GM21515 (cell line): ENCODE measurements around the gene IRF3.
"Not testable (repeated sequence)": the region's sequence is repeated elsewhere in the genome, so short reads cannot be mapped to it uniquely, and the experiment has no call there.

Experiments used
- ATAC-seq: cut with Tn5 transposase; IDR thresholded peaks from one replicate; pipeline ENCODE4 v1.9.1; 2021; ENCODE audit not compliant: unreplicated experiment

Gene IRF3

DNA sequence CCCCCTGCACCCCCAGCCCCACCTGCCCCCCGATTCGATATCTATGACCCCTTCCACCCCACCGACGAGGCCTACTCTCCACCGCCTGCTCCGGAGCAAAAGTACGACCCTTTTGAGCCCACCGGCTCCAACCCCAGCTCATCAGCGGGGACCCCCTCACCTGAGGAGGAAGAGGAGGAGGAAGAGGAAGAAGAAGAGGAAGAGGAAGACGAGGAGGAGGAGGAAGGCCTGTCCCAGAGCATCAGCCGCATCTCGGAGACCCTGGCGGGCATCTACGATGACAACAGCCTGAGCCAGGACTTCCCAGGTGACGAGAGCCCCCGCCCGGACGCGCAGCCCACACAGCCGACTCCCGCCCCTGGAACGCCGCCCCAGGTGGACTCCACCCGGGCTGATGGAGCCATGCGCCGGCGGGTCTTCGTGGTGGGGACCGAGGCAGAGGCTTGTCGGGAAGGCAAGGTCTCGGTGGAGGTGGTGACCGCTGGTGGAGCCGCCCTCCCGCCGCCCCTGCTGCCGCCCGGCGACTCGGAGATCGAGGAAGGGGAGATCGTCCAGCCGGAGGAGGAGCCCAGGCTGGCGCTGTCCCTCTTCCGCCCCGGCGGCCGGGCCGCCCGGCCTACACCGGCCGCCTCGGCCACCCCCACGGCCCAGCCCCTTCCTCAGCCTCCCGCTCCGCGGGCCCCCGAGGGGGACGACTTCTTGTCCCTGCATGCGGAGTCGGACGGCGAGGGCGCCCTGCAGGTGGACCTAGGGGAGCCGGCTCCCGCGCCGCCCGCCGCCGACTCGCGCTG, 14.4 kb downstream of the IRF3 start:
- no peak for ATAC-seq

DNA sequence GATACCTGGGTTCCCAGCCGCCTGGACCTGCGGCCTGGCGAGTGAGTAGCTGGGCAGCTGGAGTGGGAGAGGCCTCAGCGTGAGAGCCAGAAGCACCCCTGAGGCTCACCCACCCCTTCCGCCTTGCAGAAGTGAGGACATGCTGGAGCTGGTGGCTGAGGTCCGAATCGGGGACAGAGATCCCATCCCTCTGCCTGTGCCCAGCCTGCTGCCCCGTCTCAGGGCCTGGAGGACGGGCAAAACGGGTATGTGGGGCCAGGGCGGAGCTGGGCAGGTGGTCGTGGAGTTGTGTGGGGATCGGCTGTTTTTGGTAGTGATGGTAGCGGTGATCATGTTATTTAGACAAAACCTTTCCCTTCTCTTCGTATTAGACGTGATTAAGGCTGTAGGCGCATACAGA, 19.1 kb downstream of the IRF3 start:
- ATAC-seq, result no peak

DNA sequence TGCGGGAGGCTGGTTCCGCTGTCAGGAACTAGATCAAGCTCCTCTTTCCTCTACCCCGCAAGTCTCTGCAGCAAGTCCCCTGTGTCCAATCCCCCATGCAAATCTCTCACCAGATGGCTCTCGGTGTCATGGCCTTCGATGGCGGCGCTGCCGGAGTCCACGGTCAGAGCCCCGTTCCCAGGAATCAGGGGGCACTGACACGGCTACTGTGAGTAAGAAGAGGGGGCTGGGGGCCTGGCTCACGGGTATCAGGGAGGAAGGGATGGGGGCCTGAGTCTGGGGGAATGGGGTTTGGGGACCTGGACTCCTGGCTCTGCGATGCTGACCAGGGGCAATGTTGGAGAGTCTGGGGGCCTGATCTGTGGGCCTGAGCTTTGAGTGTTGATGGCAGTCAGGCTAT, 19.7 kb downstream of the IRF3 start:
- no peak for ATAC-seq

- ATAC-seq, result no peak
Measured at GRCh38 chr19:49645592-49645991, 20.1 kb downstream of the IRF3 start.

GRCh38 chr19:49643466-49643865, 22.2 kb downstream of the IRF3 start:
- ATAC-seq, result no peak

DNA sequence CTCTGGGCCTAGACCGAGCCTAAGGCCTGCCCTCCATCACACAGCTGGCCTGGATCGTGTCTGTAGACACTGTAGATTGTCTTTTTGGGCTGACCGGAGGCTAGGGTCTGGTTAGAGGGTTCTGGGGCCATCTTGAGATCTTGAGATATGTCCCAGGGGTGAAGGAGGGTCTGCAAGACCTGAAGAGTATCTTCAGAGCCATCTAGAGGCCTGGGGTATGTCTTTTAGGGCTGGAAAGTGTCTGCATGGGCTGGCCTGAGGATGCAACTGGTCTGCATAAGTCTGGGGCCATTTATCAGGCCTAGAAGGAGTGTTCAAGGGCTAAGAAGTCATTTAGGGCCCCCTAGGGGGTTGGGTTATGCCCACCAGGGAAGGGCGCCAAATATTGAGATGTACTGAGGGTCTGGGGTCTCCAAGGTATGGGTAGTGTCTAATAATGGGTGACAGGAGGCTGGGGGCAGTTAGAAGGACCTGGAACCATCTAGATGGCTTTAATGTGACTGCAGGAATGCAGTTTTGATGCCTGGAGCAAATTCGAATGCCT, 23.1 kb downstream of the IRF3 start:
- ATAC-seq, result no peak

- ATAC-seq, result peak; percentile 50
Measured at GRCh38 chr19:49641688-49642491, 23.8 kb downstream of the IRF3 start, which contains the start of gene SCAF1. Gene SCAF1, plus strand, starts transcription at chr19:49642209. Its CDS starts 2,818 bp downstream, at chr19:49645027.

- peak; percentile 53 for ATAC-seq
Measured at GRCh38 chr19:49640113-49640898, 25.4 kb downstream of the IRF3 start, which contains the start of gene RRAS. Gene RRAS, minus strand, starts transcription at chr19:49640143. Its CDS starts 45 bp downstream, at chr19:49640098.

GRCh38 chr19:49639401-49640112, 26.1 kb downstream of the IRF3 start:
- no peak for ATAC-seq

GRCh38 chr19:49637821-49638738, 27.6 kb downstream of the IRF3 start:
- no peak for ATAC-seq

DNA sequence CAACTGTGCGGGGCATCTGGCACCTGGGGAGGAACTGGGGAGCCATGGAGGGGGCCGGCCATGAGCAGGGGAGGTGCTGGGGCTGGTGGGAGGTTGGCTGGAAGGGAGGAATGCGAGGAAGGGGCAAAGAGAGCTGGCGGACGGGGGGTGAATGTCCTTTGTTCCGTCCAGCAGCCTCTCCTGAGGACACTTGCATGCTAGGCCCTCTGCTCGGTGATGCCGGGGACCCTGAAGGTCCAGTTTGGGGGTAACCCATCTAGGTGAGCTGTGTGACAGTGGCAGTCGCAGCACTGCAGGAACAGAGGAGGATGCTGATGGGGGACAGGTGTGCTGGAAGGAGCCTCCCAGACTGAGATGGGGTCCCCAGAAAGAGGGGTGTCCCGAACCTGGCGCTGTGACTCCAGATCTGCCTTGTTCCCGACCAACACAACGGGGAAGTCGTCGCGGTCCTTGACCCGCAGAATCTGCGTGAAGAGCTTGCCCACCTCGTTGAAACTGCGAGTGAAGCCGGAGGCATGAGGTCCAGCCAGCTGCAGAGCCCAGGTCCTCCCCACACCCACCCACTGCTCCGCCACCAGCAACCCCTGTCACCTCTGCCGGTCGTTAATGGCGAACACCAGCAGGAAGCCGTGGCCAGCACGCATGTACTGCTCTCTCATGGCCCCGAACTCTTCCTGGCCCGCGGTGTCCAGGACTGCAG, 29.3 kb downstream of the IRF3 start:
- ATAC-seq, result no peak

- no peak for ATAC-seq
Measured at GRCh38 chr19:49635530-49636232, 30.0 kb downstream of the IRF3 start.

- not testable (repeated sequence) for ATAC-seq
Measured at GRCh38 chr19:49633273-49633672, 32.4 kb downstream of the IRF3 start.

GRCh38 chr19:49632576-49632975, 33.1 kb downstream of the IRF3 start:
- ATAC-seq, result no peak

DNA sequence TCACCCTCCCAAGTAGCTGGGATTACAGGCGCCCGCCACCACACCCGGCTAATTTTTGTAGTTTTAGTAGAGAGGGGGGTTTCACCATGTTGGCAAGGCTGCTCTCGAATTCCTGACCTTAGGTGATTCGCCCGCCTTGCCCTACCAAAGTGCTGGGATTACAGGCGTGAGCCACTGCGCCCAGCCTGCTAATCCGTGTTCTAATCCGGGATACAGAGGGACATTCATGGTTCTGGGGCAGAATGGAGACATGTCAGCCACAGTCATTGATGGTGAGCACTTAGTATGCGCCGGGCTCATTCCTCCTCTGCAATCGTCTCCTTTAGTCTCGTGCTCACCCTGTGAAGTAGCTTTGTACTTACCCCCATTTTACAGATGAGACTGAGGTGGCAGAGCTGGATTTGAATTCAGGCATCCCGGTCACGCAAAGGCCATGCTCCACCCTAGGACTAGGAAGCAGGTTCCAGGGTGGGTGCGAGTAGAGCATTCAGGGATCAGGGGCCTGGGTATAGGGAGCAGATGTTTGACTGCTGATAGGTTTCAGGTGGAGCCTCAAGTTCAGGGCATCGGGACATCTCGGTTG, 34.0 kb downstream of the IRF3 start:
- no peak for ATAC-seq

DNA sequence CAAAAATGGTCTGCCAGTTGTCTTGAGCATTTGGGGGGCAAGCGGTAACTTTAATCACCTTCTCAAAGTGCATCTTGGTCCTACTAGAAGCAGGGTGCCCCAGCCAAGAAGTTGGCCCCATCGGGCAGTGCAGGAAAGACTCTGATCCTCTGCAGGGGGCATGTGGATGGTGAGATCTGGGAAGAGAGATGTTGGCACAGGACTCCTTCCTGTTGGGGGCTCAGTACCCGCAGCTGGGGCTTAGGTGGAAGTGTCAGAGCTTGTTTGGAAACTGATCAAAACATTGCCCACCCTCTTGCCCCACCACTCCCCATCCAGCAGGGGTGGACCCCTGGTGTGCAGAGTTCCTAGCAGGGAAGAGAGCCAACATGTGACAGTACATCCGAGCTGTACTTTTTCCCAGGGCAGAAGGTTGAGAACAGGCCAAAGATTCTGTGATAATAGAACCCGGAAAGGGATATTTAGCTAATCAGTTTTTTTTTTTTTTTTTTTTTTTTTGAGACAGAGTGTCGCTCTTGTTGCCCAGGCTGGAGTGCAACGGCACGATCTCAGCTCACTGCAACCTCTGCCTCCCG, 34.6 kb downstream of the IRF3 start:
- ATAC-seq, result no peak

DNA sequence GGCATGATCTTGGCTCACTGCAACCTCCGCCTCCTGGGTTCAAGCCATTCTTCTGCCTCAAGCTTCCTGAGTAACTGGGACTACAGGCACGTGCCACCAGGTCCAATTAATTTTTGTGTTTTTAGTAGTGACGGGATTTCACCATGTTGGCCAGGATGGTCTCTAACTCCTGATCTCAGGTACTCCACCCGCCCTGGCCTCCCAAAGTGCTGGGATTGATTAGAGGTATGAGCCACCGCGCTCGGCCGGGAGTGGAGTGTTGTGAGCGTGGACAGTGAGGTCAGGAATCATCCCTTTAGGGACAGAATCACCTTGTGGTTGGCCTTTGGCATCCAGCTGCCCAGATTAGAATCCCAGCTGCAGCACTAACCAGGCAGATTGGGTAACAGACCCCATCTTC, 36.0 kb downstream of the IRF3 start:
- no peak for ATAC-seq
